Skeletal muscle tissue (tissue), 4 donors: ENCODE results near the gene S100A1. TPM values are rescaled to one million over a fixed set of nuclear protein-coding genes. Genes with fewer than 3 reads are reported as not detected.

ENCODE experiments used
- H3K27ac ChIP-seq: one replicate; pipeline ENCODE4 v1.7.0; 2013; ENCODE audit warnings: mild to moderate bottlenecking, low read depth, low read length, inconsistent platforms
- H3K27me3 ChIP-seq, 3 donors: one replicate each; pipeline ENCODE4 v1.7.0; 2013; ENCODE audit warnings: low read length in 3 of 3; ENCODE audit not compliant: control insufficient read depth in 3 of 3, insufficient read depth in 3 of 3
- H3K36me3 ChIP-seq, 3 donors: one replicate each; pipeline ENCODE4 v1.7.0; 2013; ENCODE audit warnings: low read length in 3 of 3; ENCODE audit not compliant: control insufficient read depth in 3 of 3, insufficient read depth in 3 of 3
- H3K4me1 ChIP-seq, 3 donors: one replicate each; pipeline ENCODE4 v1.7.0; 2013; ENCODE audit warnings: low read length in 3 of 3, mild to moderate bottlenecking in 3 of 3; ENCODE audit not compliant: control insufficient read depth in 3 of 3, insufficient read depth in 3 of 3
- H3K4me3 ChIP-seq, 3 donors: one replicate each; pipeline ENCODE4 v1.7.0; 2013; ENCODE audit warnings: low read length in 3 of 3
- H3K9ac ChIP-seq, 3 donors: one replicate each; pipeline ENCODE4 v1.7.0; 2013; ENCODE audit warnings: low read length in 3 of 3, mild to moderate bottlenecking in 3 of 3, moderate library complexity in 2 of 3, low read depth in 1 of 3
- H3K9me3 ChIP-seq, 3 donors: one replicate each; pipeline ENCODE4 v1.7.0; 2013; ENCODE audit warnings: low read length in 3 of 3; ENCODE audit not compliant: control insufficient read depth in 3 of 3
- total RNA-seq: library from RNA; depleted of rRNA; stranded (reverse); fragments of >200 nt; gene quantifications from one replicate; pipeline ENCODE4 v1.2.3, GENCODE V29; 2014
- donor health status: Osteomylitis.

S100A1 gene
- total RNA-seq, 1 donor from 2014 or later = 0.52 TPM

DNA sequence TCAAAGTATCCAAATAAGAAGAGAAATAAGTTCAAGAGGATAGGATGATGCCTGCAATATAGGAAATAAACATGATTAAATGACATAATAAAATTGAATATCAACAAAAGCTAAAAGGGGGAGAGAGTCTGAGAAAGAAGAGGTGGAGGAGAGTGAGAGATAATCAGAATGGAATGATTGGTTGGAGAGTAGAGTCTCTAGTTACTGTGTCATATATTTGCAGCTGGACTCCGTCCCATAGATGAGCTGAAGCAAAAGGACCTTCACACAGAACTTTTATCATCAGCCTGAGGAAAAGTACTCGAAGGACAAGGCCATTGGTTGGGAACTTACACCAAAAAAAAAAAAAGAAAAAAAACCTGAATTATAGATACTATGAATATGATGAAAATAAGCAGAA is 39.8 kb upstream of the S100A1 start:
- Histone ChIP-seq H3K36me3 (no peaks in the 10 kb centered on the region), H3K27ac (no peak overlapping the region), H3K9ac (no peak overlapping the region), H3K9me3 (no peaks in the 10 kb centered on the region), H3K4me3 (no peak overlapping the region), H3K4me1 (no peaks in the 10 kb centered on the region), H3K27me3 (no peaks in the 10 kb centered on the region)

- Histone ChIP-seq H3K9me3 (no peaks in the 10 kb centered on the region), H3K4me3 (no peak overlapping the region), H3K36me3 (no peaks in the 10 kb centered on the region), H3K4me1 (no peaks in the 10 kb centered on the region), H3K27me3 (no peaks in the 10 kb centered on the region), H3K9ac (no peak overlapping the region), H3K27ac (no peak overlapping the region)
Observed at GRCh38 chr1:153592748-153593147, 35.5 kb upstream of the S100A1 start.

DNA sequence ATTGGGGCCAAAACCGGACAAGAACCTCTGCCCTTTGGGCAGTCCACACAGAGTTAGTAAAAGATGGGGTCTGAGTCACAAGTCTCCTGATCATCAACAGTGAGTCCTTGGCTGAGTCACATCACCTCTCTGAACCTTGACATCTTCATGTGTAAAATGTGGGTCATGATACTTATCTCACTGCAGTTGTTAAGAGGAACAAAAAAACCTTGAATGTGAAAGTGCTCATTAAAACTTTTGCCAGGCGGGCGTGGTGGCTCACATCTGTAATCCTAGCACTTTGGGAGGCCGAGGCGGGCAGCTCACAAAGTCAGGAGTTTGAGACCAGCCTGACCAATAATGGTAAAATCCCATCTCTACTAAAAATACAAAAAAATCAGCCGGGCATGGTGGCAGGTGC is 31.0 kb upstream of the S100A1 start:
- no peak overlapping the region for H3K27ac ChIP-seq
- peaks cover 0 to 6% (median 4%) of the 10 kb centered on the region in 3 donors for H3K4me1 ChIP-seq
- no peaks in the 10 kb centered on the region for H3K9me3 ChIP-seq
- no peak overlapping the region for H3K9ac ChIP-seq
- no peaks in the 10 kb centered on the region for H3K36me3 ChIP-seq
- H3K4me3 ChIP-seq = no peak overlapping the region
- no peaks in the 10 kb centered on the region for H3K27me3 ChIP-seq

- no peaks in the 10 kb centered on the region for H3K9me3 ChIP-seq
- H3K4me1 ChIP-seq = peaks cover 0 to 6% (median 4%) of the 10 kb centered on the region in 3 donors
- H3K27me3 ChIP-seq = no peaks in the 10 kb centered on the region
- H3K27ac ChIP-seq = no peak overlapping the region
- peak overlapping the region in 1 of 3 donors; percentile 33 for H3K9ac ChIP-seq
- H3K36me3 ChIP-seq = no peaks in the 10 kb centered on the region
- H3K4me3 ChIP-seq = no peak overlapping the region
Observed at GRCh38 chr1:153598309-153599172, 29.7 kb upstream of the S100A1 start.

GRCh38 chr1:153599847-153600246 is 28.4 kb upstream of the S100A1 start:
- peaks cover 0 to 6% (median 4%) of the 10 kb centered on the region in 3 donors for H3K4me1 ChIP-seq
- H3K27ac ChIP-seq = no peak overlapping the region
- H3K4me3 ChIP-seq = no peak overlapping the region
- H3K9ac ChIP-seq = no peak overlapping the region
- no peaks in the 10 kb centered on the region for H3K36me3 ChIP-seq
- H3K9me3 ChIP-seq = no peaks in the 10 kb centered on the region
- H3K27me3 ChIP-seq = no peaks in the 10 kb centered on the region

DNA sequence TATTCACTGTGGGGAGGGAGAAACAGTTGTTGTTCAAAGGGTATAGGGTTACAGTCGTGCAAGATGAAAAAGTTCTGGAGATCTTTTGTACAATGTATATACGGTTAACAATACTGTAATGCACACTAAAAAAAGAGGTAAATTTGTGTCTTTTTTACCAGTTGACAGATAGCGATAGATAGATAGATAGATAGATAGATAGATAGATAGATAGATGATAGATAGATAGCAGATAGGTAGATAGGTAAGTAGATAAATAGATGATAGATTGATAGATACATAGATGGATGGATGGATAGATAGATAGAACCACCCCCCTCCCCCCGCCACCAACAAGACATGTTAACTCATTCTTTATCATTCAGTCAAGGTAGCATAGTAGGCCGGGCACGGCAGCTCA is 25.5 kb upstream of the S100A1 start:
- no peak overlapping the region for H3K9ac ChIP-seq
- no peak overlapping the region for H3K27ac ChIP-seq
- peaks cover under 1 to 9% (median 9%) of the 10 kb centered on the region in 3 donors for H3K4me1 ChIP-seq
- H3K4me3 ChIP-seq = no peak overlapping the region
- peaks cover 11 to 16% (median 13%) of the 10 kb centered on the region in 3 donors for H3K36me3 ChIP-seq
- H3K9me3 ChIP-seq = no peaks in the 10 kb centered on the region
- no peaks in the 10 kb centered on the region for H3K27me3 ChIP-seq

DNA sequence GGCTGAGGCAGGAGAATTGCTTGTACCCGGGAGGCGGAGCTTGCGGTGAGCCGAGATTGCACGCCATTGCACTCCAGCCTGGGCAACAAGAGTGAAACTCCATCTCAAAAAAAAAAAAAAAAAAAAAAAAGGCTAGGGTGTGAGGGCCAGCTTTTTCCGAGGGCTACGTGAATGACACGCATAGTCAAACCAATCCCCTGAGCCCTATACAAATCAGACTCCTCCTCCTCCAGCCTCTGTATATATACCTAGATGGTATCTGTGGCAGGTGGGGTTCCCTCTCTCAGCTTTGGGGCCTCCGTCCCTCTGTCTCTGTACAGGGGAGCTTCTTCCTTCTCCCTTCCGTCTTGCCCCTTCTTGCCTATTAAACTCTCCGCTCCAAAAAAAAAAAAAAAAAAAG is 22.0 kb upstream of the S100A1 start:
- Histone ChIP-seq H3K4me1 (peaks cover 28 to 35% (median 34%) of the 10 kb centered on the region in 3 donors), H3K9me3 (no peaks in the 10 kb centered on the region), H3K27ac (no peak overlapping the region), H3K9ac (no peak overlapping the region), H3K27me3 (no peaks in the 10 kb centered on the region), H3K4me3 (no peak overlapping the region), H3K36me3 (peaks cover 11 to 18% (median 14%) of the 10 kb centered on the region in 3 donors)

DNA sequence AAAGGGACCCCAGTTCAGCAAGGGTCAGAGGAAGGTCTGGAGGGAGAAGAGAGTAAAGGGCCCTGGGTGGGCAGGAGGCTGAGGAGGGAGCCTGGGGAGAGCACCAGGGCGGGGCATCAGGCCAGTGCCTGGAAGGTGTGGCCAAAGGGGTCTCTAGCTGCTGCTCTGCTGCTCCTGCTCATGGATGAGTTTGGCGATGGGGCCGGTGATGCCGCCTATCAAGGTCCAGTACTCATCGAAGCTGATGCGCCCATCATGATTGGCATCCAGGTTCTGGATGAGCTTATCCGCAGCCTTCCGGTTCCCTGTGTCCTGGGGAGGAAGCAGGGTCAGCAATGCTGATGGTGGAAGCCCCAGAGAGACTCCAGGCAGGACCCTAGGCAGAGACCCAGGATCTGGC is 20.9 kb upstream of the S100A1 start:
- Histone ChIP-seq H3K4me3 (no peak overlapping the region), H3K27ac (no peak overlapping the region), H3K4me1 (peaks cover 39 to 47% (median 42%) of the 10 kb centered on the region in 3 donors), H3K9ac (peak overlapping the region in 1 of 3 donors; percentile 82), H3K27me3 (no peaks in the 10 kb centered on the region), H3K9me3 (no peaks in the 10 kb centered on the region), H3K36me3 (peaks cover 11 to 18% (median 14%) of the 10 kb centered on the region in 3 donors)

DNA sequence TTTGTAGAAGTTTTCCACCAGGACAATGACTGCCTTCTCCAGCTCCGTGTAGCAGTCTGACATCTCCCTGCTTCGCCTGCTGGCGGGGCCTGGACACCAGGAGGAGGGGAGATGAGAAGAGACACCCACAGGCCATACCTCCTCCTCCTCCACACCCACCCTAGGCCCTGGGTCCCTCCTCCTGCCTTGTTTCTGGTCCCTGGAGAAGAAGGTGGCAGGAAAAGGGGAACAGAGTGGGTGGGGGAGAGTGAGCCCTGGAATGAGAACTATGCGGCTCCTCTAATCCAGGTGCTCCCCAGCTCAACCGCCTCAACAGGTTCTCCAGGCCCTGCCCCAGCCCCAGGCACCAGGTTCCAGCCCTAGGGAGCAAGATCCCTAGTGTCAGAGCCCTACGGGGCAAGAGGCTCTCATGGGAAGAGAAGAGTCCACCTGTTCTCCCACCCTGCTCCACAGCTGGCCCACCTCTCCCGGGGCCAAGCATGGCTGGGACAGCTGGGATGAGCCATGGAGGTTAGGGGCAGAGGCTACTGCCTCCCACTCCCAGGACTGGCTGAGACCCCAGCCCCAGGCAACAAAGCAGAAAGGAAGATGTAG is 20.0 kb upstream of the S100A1 start:
- H3K4me3 ChIP-seq = peak overlapping the region; percentile 63 to 74 (median 63)
- H3K27me3 ChIP-seq = no peaks in the 10 kb centered on the region
- peak overlapping the region; percentile 71 to 82 (median 74) for H3K9ac ChIP-seq
- H3K4me1 ChIP-seq = peaks cover 41 to 50% (median 43%) of the 10 kb centered on the region in 3 donors
- H3K36me3 ChIP-seq = peaks cover 11 to 18% (median 14%) of the 10 kb centered on the region in 3 donors
- H3K9me3 ChIP-seq = no peaks in the 10 kb centered on the region
- peak overlapping the region; percentile 85 for H3K27ac ChIP-seq
